Stimulated activated naive CD8-positive, alpha-beta T cell treated with anti-CD3 and anti-CD28 coated beads, Interleukin-15, Interleukin-2, amounts not matched to agents 100 ng/mL and 50 ng/mL, for 24 hours (primary cell): ENCODE data around the gene ZNF254.
"Not testable (repeated sequence)": the region's sequence is repeated elsewhere in the genome, so short reads cannot be mapped to it uniquely, and the experiment has no call there.

Experiments used
- H3K27ac Mint-ChIP-seq: one replicate; pipeline ENCODE4 v1.8.0; 2021; ENCODE audit warnings: mild to moderate bottlenecking, mixed read lengths
- H3K27me3 Mint-ChIP-seq: one replicate; pipeline ENCODE4 v1.8.0; 2021; ENCODE audit warnings: mixed read lengths
- H3K36me3 Mint-ChIP-seq: one replicate; pipeline ENCODE4 v1.8.0; 2021; ENCODE audit warnings: low read depth, mixed read lengths
- H3K4me1 Mint-ChIP-seq: one replicate; pipeline ENCODE4 v1.8.0; 2021; ENCODE audit warnings: low read depth, mixed read lengths
- H3K4me3 Mint-ChIP-seq: one replicate; pipeline ENCODE4 v1.8.0; 2021; ENCODE audit warnings: mild to moderate bottlenecking, mixed read lengths
- H3K9me3 Mint-ChIP-seq: one replicate; pipeline ENCODE4 v1.8.0; 2021; ENCODE audit warnings: mixed read lengths

The ZNF254 gene

GRCh38 chr19:24100597-24100996, 13.6 kb downstream of the ZNF254 start:
- H3K27ac Mint-ChIP-seq, H3K4me3 Mint-ChIP-seq, H3K27me3 Mint-ChIP-seq: not testable (repeated sequence)
- H3K36me3 Mint-ChIP-seq: peaks cover 84% of the 10 kb centered on the region
- peaks cover 13% of the 10 kb centered on the region for H3K9me3 Mint-ChIP-seq
- peaks cover 35% of the 10 kb centered on the region for H3K4me1 Mint-ChIP-seq

GRCh38 chr19:24101459-24102115, 14.6 kb downstream of the ZNF254 start:
- H3K36me3 Mint-ChIP-seq: peaks cover 84% of the 10 kb centered on the region
- H3K4me3 Mint-ChIP-seq: no peak overlapping the region
- H3K9me3 Mint-ChIP-seq: peaks cover 17% of the 10 kb centered on the region
- H3K4me1 Mint-ChIP-seq: peaks cover 29% of the 10 kb centered on the region
- no peak overlapping the region for H3K27ac Mint-ChIP-seq
- H3K27me3 Mint-ChIP-seq: no peaks in the 10 kb centered on the region

- Mint-ChIP-seq H3K27ac (no peak overlapping the region), H3K27me3 (no peaks in the 10 kb centered on the region), H3K4me1 (no peaks in the 10 kb centered on the region), H3K9me3 (peaks cover 44% of the 10 kb centered on the region), H3K36me3 (peaks cover 80% of the 10 kb centered on the region), H3K4me3 (no peak overlapping the region)
Measured at GRCh38 chr19:24127601-24128000, 40.6 kb downstream of the ZNF254 start.

- Mint-ChIP-seq H3K4me1 (no peaks in the 10 kb centered on the region), H3K36me3 (peaks cover 64% of the 10 kb centered on the region), H3K27me3 (no peaks in the 10 kb centered on the region), H3K4me3 (no peak overlapping the region), H3K9me3 (peaks cover 38% of the 10 kb centered on the region), H3K27ac (no peak overlapping the region)
Measured at GRCh38 chr19:24140099-24140498, 53.1 kb downstream of the ZNF254 start.

GRCh38 chr19:24140591-24140990, 53.6 kb downstream of the ZNF254 start:
- Mint-ChIP-seq H3K27ac (no peak overlapping the region), H3K36me3 (peaks cover 65% of the 10 kb centered on the region), H3K27me3 (no peaks in the 10 kb centered on the region), H3K4me1 (no peaks in the 10 kb centered on the region), H3K9me3 (peaks cover 38% of the 10 kb centered on the region), H3K4me3 (no peak overlapping the region)

- Mint-ChIP-seq H3K4me3 (no peak overlapping the region), H3K27me3 (no peaks in the 10 kb centered on the region), H3K27ac (no peak overlapping the region), H3K4me1 (no peaks in the 10 kb centered on the region), H3K36me3 (peaks cover 65% of the 10 kb centered on the region), H3K9me3 (peaks cover 31% of the 10 kb centered on the region)
Measured at GRCh38 chr19:24141612-24142011, 54.6 kb downstream of the ZNF254 start.

- Mint-ChIP-seq H3K9me3 (peaks cover 25% of the 10 kb centered on the region), H3K27ac (no peak overlapping the region), H3K27me3 (no peaks in the 10 kb centered on the region), H3K36me3 (peaks cover 65% of the 10 kb centered on the region), H3K4me3 (no peak overlapping the region), H3K4me1 (no peaks in the 10 kb centered on the region)
Measured at GRCh38 chr19:24142771-24143170, 55.8 kb downstream of the ZNF254 start.

- Mint-ChIP-seq H3K36me3 (peaks cover 29% of the 10 kb centered on the region), H3K27me3 (no peaks in the 10 kb centered on the region), H3K4me3 (no peak overlapping the region), H3K9me3 (peaks cover 52% of the 10 kb centered on the region), H3K4me1 (no peaks in the 10 kb centered on the region), H3K27ac (no peak overlapping the region)
Measured at GRCh38 chr19:24159707-24160106, 72.7 kb downstream of the ZNF254 start.

- no peaks in the 10 kb centered on the region for H3K4me1 Mint-ChIP-seq
- H3K27me3 Mint-ChIP-seq: no peaks in the 10 kb centered on the region
- H3K36me3 Mint-ChIP-seq: peaks cover 27% of the 10 kb centered on the region
- no peak overlapping the region for H3K27ac Mint-ChIP-seq
- H3K4me3 Mint-ChIP-seq: no peak overlapping the region
- H3K9me3 Mint-ChIP-seq: peaks cover 64% of the 10 kb centered on the region
Measured at GRCh38 chr19:24166055-24166454, 79.1 kb downstream of the ZNF254 start.

GRCh38 chr19:24173882-24174281, 86.9 kb downstream of the ZNF254 start:
- Mint-ChIP-seq H3K36me3 (peaks cover 14% of the 10 kb centered on the region), H3K9me3 (peaks cover 29% of the 10 kb centered on the region), H3K4me3 (no peak overlapping the region), H3K27me3 (no peaks in the 10 kb centered on the region), H3K27ac (no peak overlapping the region), H3K4me1 (no peaks in the 10 kb centered on the region)

- H3K4me3 Mint-ChIP-seq: no peak overlapping the region
- no peak overlapping the region for H3K27ac Mint-ChIP-seq
- peaks cover 12% of the 10 kb centered on the region for H3K36me3 Mint-ChIP-seq
- H3K27me3 Mint-ChIP-seq: no peaks in the 10 kb centered on the region
- no peaks in the 10 kb centered on the region for H3K4me1 Mint-ChIP-seq
- peaks cover 26% of the 10 kb centered on the region for H3K9me3 Mint-ChIP-seq
Measured at GRCh38 chr19:24177686-24178085, 90.7 kb downstream of the ZNF254 start.

GRCh38 chr19:24178207-24178606, 91.2 kb downstream of the ZNF254 start:
- H3K27ac Mint-ChIP-seq: no peak overlapping the region
- no peaks in the 10 kb centered on the region for H3K27me3 Mint-ChIP-seq
- peaks cover 26% of the 10 kb centered on the region for H3K9me3 Mint-ChIP-seq
- H3K4me3 Mint-ChIP-seq: no peak overlapping the region
- H3K36me3 Mint-ChIP-seq: peaks cover 12% of the 10 kb centered on the region
- H3K4me1 Mint-ChIP-seq: no peaks in the 10 kb centered on the region
